Measurements from ENCODE around the gene MACROD1. TPM values are rescaled to one million over a fixed set of nuclear protein-coding genes. Genes with fewer than 3 reads are reported as not detected.

The MACROD1 gene
- total and polyA plus RNA-seq, 9 of the 15 experiments (the other 6 are each of a cell fraction or from before 2014, with no cell fraction given): 1.1 to 60.0 (median 26.4) TPM

- no peak for TF ChIP-seq CUX1 (CRISPR knock-in tag; IDR thresholded peaks at IDR 0.05)
- no peak for TF ChIP-seq TFAP4 (CRISPR knock-in tag; IDR thresholded peaks at IDR 0.05; ENCODE audit: borderline replicate concordance)
- no peak for TF ChIP-seq YY1 (IDR thresholded peaks at IDR 0.05; ENCODE audit: borderline replicate concordance in 1 of 3, control insufficient read depth in 1 of 3, extremely low read depth in 1 of 3, insufficient read depth in 3 of 3, insufficient read length in 1 of 3, insufficient replicate concordance in 2 of 3, low read depth in 1 of 3, low read length in 2 of 3)
- TF ChIP-seq ZNF512 (tag; IDR thresholded peaks at IDR 0.05): no peak
- TF ChIP-seq LEF1 (IDR thresholded peaks at IDR 0.05): no peak
- no peak for TF ChIP-seq ELK1 (CRISPR knock-in tag; IDR thresholded peaks at IDR 0.05)
- no peak for TF ChIP-seq CGGBP1 (CRISPR knock-in tag; IDR thresholded peaks at IDR 0.05)
- no peak for TF ChIP-seq SIX5 (IDR thresholded peaks at IDR 0.05; ENCODE audit: borderline replicate concordance in 1 of 2, insufficient read depth in 1 of 2, low read depth in 1 of 2, low read length in 2 of 2)
- TF ChIP-seq PKNOX1 (IDR thresholded peaks at IDR 0.05): no peak
- no peak for TF ChIP-seq ZNF174 (CRISPR knock-in tag; IDR thresholded peaks at IDR 0.05)
- TF ChIP-seq ZNF133 (CRISPR knock-in tag; IDR thresholded peaks at IDR 0.05): no peak
- TF ChIP-seq MCM7 (IDR thresholded peaks at IDR 0.05): no peak
- no peak for TF ChIP-seq ZNF586 (CRISPR knock-in tag; conservative IDR thresholded peaks at IDR 0.05)
- TF ChIP-seq WHSC1 (IDR thresholded peaks at IDR 0.05; ENCODE audit: low read length): no peak
- TF ChIP-seq TRIM24 (IDR thresholded peaks at IDR 0.05): peak in 1 of 2 experiments; percentile 73; a peak in 3 of 4 replicates
- TF ChIP-seq NR2C1 (IDR thresholded peaks at IDR 0.05): peak; percentile 94
- peak; percentile 95 for TF ChIP-seq NR2C1 (tag; IDR thresholded peaks at IDR 0.05)
Observed at GRCh38 chr11:64090806-64091516, 75.0 kb downstream of the MACROD1 start (continued).
